PFSK-1 (cell line): ENCODE results near the gene CCL25.

ENCODE experiments used
- FOXP2 ChIP-seq: optimal IDR thresholded peaks from 2 replicates; pipeline ENCODE3; 2011; ENCODE audit warnings: borderline replicate concordance, control low read depth, inconsistent platforms; ENCODE audit not compliant: insufficient read depth; ENCODE audit errors: extremely low read length, extremely low read depth
- POLR2AphosphoS5 ChIP-seq: IDR thresholded peaks from 2 replicates; pipeline ENCODE4 v1.6.1; 2012; ENCODE audit warnings: low read depth, mild to moderate bottlenecking, control low read depth, low read length, moderate library complexity
- REST ChIP-seq, 2 experiments: IDR thresholded peaks; 2 replicates each; pipeline versions ENCODE4 v1.6.1 to v1.8.0; 2011 to 2012; ENCODE audit warnings: low read depth in 2 of 2, low read length in 2 of 2, control low read depth in 1 of 2, inconsistent platforms in 1 of 2, mild to moderate bottlenecking in 1 of 2, moderate library complexity in 1 of 2; ENCODE audit not compliant: insufficient read depth in 1 of 2
- SIN3A ChIP-seq: IDR thresholded peaks from 2 replicates; pipeline ENCODE4 v1.6.1; 2012; ENCODE audit warnings: mild to moderate bottlenecking, low read length, moderate library complexity, borderline replicate concordance; ENCODE audit not compliant: insufficient read depth
- TAF1 ChIP-seq: IDR thresholded peaks from 2 replicates; pipeline ENCODE4 v1.6.1; 2012; ENCODE audit warnings: low read length, control low read depth, borderline replicate concordance; ENCODE audit not compliant: insufficient read depth

Gene CCL25

GRCh38 chr19:8056533-8056932, 4.0 kb downstream of the CCL25 start:
- TF ChIP-seq TAF1 (no peak), POLR2AphosphoS5 (no peak), FOXP2 (no peak), SIN3A (no peak), REST (IDR thresholded peaks at IDR 0.05; ENCODE audit: insufficient read depth in 1 of 2, low read depth in 2 of 2, low read length in 2 of 2) (no peak)

- TF ChIP-seq TAF1 (no peak), FOXP2 (no peak), REST (IDR thresholded peaks at IDR 0.05; ENCODE audit: insufficient read depth in 1 of 2, low read depth in 2 of 2, low read length in 2 of 2) (no peak), SIN3A (no peak), POLR2AphosphoS5 (no peak)
Observed at GRCh38 chr19:8057545-8058270, 5.1 kb downstream of the CCL25 start.

DNA sequence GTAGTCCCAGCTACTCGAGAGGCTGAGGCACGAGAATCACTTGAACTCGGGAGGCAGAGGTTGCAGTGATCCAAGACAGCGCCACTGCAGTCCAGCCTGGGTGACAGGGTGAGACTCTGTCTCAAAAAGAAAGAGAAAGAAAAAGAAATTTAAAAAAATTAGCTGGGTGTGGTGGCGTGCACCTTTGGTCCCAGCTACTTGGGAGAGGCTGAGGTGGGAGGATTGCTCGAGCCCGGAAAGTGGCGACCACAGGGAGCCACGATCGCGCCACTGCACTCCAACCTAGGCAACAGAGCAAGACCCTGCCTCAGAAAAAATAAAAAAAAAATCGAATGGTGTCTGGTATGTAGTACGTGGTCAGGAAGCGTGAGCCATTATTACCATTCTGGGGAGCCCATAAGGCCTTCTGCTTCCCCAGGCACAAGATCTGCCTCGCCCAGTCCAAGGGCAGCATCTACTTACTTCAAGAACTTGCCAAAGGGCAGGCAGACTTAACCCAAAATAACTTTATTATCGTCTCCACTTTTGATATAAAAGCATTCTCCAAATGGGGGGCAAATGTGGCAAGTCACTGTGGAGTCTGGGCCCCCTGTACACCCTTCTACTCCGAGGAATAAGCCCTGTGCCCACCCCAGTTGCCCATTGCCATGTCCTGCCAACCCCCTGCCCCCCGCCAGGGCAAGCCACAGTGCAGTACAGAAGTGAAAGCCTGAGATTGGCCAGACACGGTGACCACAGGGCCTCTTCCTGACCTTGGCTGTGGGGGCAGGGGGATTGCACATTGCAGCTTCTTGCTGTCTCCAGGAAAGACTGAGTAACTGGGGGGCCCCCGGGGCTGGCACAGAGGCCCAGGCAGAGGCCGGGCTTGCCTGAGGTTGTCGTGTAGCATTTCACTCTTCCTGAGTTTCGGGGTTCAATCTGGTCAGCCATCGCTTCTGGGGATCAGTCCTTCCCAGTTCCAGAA, 12.6 kb downstream of the CCL25 start:
- TF ChIP-seq POLR2AphosphoS5 (no peak), FOXP2 (no peak), SIN3A (no peak), TAF1 (no peak), REST (IDR thresholded peaks at IDR 0.05; ENCODE audit: insufficient read depth in 1 of 2, low read depth in 2 of 2, low read length in 2 of 2) (no peak)

- no peak for TF ChIP-seq TAF1
- TF ChIP-seq SIN3A: no peak
- no peak for TF ChIP-seq FOXP2
- no peak for TF ChIP-seq POLR2AphosphoS5
- no peak for TF ChIP-seq REST (IDR thresholded peaks at IDR 0.05; ENCODE audit: insufficient read depth in 1 of 2, low read depth in 2 of 2, low read length in 2 of 2)
Observed at GRCh38 chr19:8065875-8066261, 13.3 kb downstream of the CCL25 start.
